A673 (cell line): ENCODE data around the gene ZNF516. TPM values are rescaled to one million over a fixed set of nuclear protein-coding genes. Genes with fewer than 3 reads are reported as not detected.

Experiments used
- BruUV-seq: library from RNA; stranded (reverse); fragments of 400-500 nt; replicated peaks from 2 replicates; lab custom pipeline; 2021; lab: Mats Ljungman, UMichigan
- CTCF ChIA-PET: fragments of 300-600 bp; sonication (Branson Sonifier 250); formaldehyde crosslinking; loops from one replicate; lab custom pipeline; 2022; ENCODE audit warnings: antibody characterized with exemption; lab: Charles Lee
- POLR2A ChIA-PET: fragments of 300-600 bp; sonication (Branson Sonifier 250); formaldehyde crosslinking; loops from one replicate; lab custom pipeline; 2022; ENCODE audit warnings: antibody characterized with exemption; ENCODE audit not compliant: low non-redundant PET; lab: Charles Lee
- DNase-seq: peaks from one replicate; pipeline ENCODE4 v3.0.0-alpha.2; 2015; ENCODE audit warnings: low spot score
- H3K27ac ChIP-seq: fragments of 200-600 bp; sonication (generic); 2 replicates; pipeline ENCODE4 v1.5.1; 2016; ENCODE audit warnings: mixed run types, low read depth, mild to moderate bottlenecking, mixed read lengths, antibody characterized with exemption, low read length; ENCODE audit not compliant: poor library complexity, severe bottlenecking
- H3K27me3 ChIP-seq: fragments of 200-600 bp; sonication (generic); replicated peaks from 2 replicates; pipeline ENCODE4 v1.6.1; 2017; ENCODE audit warnings: mixed run types, low read depth, mild to moderate bottlenecking, mixed read lengths, antibody characterized with exemption, low read length; ENCODE audit not compliant: insufficient read depth, poor library complexity
- H3K36me3 ChIP-seq: fragments of 200-600 bp; sonication (generic); 2 replicates; pipeline ENCODE4 v1.6.1; 2016; ENCODE audit warnings: mixed run types, mild to moderate bottlenecking, mixed read lengths, antibody characterized with exemption, low read length; ENCODE audit not compliant: insufficient read depth, poor library complexity, severe bottlenecking
- H3K4me1 ChIP-seq: fragments of 200-600 bp; sonication (generic); 2 replicates; pipeline ENCODE4 v1.6.1; 2017; ENCODE audit warnings: mixed run types, mild to moderate bottlenecking, mixed read lengths, antibody characterized with exemption, low read length; ENCODE audit not compliant: insufficient read depth, poor library complexity, severe bottlenecking
- H3K4me3 ChIP-seq: fragments of 200-600 bp; sonication (generic); 2 replicates; pipeline ENCODE4 v1.5.1; 2016; ENCODE audit warnings: low read depth, mixed run types, mild to moderate bottlenecking, mixed read lengths, low read length; ENCODE audit not compliant: poor library complexity, severe bottlenecking
- H3K9me3 ChIP-seq: fragments of 200-600 bp; sonication (generic); 2 replicates; pipeline ENCODE4 v1.6.1; 2016; ENCODE audit warnings: mixed run types, low read depth, mild to moderate bottlenecking, mixed read lengths, antibody characterized with exemption, low read length; ENCODE audit not compliant: poor library complexity, severe bottlenecking
- EZH2 ChIP-seq: fragments of 200-600 bp; sonication (generic); IDR thresholded peaks from 2 replicates; pipeline ENCODE4 v1.6.1; 2017; ENCODE audit warnings: borderline replicate concordance, low read depth, mild to moderate bottlenecking, mixed read lengths, antibody characterized with exemption, low read length; ENCODE audit not compliant: poor library complexity, severe bottlenecking
- intact Hi-C: fragments of 100-400 bp; cut with micrococcal nuclease; formaldehyde crosslinking; loops from one replicate; pipeline ENCODE4 v1.10.0; 2022; ENCODE audit not compliant: unreplicated experiment
- total RNA-seq: library from RNA; stranded (reverse); gene quantifications from 2 replicates; pipeline ENCODE4 v1.2.3, GENCODE V29; 2021
- TF ChIP-seq, protein P1 (sequence below): fragments of 300-800, 200-600 bp; sonication (generic); conservative IDR thresholded peaks from 2 replicates; pipeline ENCODE4 v1.5.1; 2017; ENCODE audit warnings: low read depth, mild to moderate bottlenecking, antibody characterized with exemption, low read length, moderate library complexity, mixed read lengths

Gene ZNF516
- total RNA-seq, 1 experiment from 2014 or later = 32.3 TPM

GRCh38 chr18:76505614-76506013 is 10.6 kb upstream of the ZNF516 start:
- POLR2A ChIA-PET = no interaction called here
- no peak for TF ChIP-seq EZH2
- TF ChIP-seq, protein P1, sequence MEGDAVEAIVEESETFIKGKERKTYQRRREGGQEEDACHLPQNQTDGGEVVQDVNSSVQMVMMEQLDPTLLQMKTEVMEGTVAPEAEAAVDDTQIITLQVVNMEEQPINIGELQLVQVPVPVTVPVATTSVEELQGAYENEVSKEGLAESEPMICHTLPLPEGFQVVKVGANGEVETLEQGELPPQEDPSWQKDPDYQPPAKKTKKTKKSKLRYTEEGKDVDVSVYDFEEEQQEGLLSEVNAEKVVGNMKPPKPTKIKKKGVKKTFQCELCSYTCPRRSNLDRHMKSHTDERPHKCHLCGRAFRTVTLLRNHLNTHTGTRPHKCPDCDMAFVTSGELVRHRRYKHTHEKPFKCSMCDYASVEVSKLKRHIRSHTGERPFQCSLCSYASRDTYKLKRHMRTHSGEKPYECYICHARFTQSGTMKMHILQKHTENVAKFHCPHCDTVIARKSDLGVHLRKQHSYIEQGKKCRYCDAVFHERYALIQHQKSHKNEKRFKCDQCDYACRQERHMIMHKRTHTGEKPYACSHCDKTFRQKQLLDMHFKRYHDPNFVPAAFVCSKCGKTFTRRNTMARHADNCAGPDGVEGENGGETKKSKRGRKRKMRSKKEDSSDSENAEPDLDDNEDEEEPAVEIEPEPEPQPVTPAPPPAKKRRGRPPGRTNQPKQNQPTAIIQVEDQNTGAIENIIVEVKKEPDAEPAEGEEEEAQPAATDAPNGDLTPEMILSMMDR = no peak

DNA sequence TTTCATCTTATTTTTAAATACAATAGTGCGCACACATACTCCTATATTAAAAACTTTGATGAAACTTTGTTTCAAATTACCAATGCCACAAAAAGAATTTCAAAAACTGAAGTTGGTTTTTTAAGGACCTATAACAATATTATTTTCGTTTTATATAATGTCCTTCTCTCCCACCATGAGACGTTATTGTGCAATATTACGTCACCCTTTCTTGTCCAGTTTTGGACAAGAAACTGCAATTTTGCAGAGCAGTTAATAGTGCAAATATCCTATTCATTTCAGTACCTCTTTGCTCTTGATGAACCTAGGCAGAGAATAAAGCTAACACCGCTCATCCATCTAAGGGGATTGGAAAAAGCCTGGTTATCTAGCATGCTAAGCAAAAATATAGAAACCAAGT is 9.7 kb upstream of the ZNF516 start:
- ChIA-PET POLR2A (no interaction called here), CTCF (no interaction called here)
- DNase-seq = no peak
- TF ChIP-seq, protein P1 = no peak
- TF ChIP-seq EZH2 = no peak
- no peaks in the 10 kb centered on the region for H3K27me3 ChIP-seq
- intact Hi-C loops = no loop called here
- no peaks in the 10 kb centered on the region for H3K9me3 ChIP-seq
- peaks cover 4% of the 10 kb centered on the region for H3K4me1 ChIP-seq
- no peak overlapping the region for H3K4me3 ChIP-seq
- no peaks in the 10 kb centered on the region for H3K36me3 ChIP-seq
- no peak overlapping the region for H3K27ac ChIP-seq
- no TSS peak for BruUV-seq

More at GRCh38 chr18:76505614-76506013, 10.6 kb upstream of the ZNF516 start:
- CTCF ChIA-PET = no interaction called here
- Histone ChIP-seq H3K4me1 (no peaks in the 10 kb centered on the region), H3K27ac (no peak overlapping the region), H3K4me3 (no peak overlapping the region), H3K9me3 (no peaks in the 10 kb centered on the region), H3K27me3 (no peaks in the 10 kb centered on the region), H3K36me3 (no peaks in the 10 kb centered on the region)
- no peak for DNase-seq
- intact Hi-C loops = no loop called here
- BruUV-seq = no TSS peak

DNA sequence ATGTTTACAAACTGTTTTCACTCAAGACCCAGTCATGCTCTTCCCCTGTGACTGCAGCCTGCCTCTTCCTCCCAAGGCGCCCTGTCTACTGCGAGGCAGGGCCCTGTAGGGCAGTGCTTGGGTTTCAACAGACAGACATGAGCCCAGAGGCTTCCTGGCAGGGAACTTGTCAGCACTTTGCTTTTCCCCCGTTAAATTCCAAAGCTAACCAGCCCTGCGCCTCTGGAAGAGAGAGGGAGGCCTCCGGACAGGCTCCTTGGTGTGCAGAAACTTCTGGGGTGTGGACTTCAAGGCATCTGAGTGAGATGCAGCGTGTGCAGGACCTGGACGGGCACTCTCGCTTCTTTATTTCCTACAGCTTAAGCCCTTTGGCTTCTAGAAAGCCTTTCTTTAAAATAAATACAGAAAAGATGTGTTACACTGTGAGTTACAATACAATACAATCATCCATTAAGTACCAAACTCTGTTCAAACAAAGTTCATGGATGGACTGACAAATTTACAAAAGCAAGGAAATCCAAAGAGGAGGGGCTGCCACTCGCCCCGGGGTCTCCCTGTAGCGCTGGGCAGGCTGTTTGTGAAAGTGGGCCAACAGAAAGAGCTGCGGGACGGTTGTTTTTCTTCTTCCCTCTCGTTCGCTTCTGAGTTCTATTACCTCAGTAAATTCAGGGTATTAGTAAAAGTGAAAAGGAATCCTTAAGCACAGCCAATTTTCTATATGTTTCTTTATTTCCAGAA is 8.8 kb upstream of the ZNF516 start:
- TF ChIP-seq EZH2 = no peak
- TF ChIP-seq, protein P1 = no peak
- DNase-seq = no peak
- intact Hi-C loops = no loop called here
- no TSS peak for BruUV-seq
- H3K4me3 ChIP-seq = no peak overlapping the region
- H3K4me1 ChIP-seq = peaks cover 5% of the 10 kb centered on the region
- POLR2A ChIA-PET = no interaction called here
- H3K27ac ChIP-seq = no peak overlapping the region
- H3K27me3 ChIP-seq = no peaks in the 10 kb centered on the region
- H3K36me3 ChIP-seq = no peaks in the 10 kb centered on the region
- CTCF ChIA-PET = no interaction called here
- H3K9me3 ChIP-seq = no peaks in the 10 kb centered on the region
